Measurements from ENCODE around the gene RASAL2. TPM values are rescaled to one million over a fixed set of nuclear protein-coding genes. Genes with fewer than 3 reads are reported as not detected.

Gene RASAL2
- total RNA-seq, 1 experiment from 2014 or later, result 22.2 TPM

DNA sequence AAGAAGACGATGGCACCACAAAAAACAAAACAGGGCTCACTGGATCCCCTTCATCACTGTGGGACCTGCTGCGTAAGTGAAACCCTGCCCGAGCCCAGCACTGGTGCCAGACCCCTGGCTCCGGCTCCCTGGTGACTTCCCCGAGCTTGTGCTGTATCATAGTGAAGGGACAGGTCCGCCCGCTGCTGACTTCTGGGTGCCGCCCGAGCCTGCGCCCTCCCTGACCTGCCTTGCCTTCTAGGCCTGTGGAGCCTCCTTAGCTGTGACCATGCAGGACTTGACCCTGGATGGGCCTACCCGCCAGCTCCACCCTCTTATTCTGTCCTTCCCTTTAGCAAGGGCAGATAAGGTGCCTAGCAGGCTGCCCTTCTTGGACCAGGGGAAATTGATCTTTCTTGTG lies 426.9 kb downstream of the RASAL2 start:
- Histone ChIP-seq H3K18ac (ENCODE audit: insufficient read length, low read depth, low read length) (no peak overlapping the region), H3K23ac (ENCODE audit: insufficient read length, low read depth, low read length) (no peak overlapping the region), H4K8ac (replicated peaks; ENCODE audit: insufficient read length, low read depth, low read length) (no peak overlapping the region), H3K79me1 (ENCODE audit: insufficient read depth, low read depth, low read length, poor library complexity, severe bottlenecking) (no peaks in the 10 kb centered on the region), H3K4me1 (ENCODE audit: insufficient read depth, low read length) (no peaks in the 10 kb centered on the region), H3K27ac (ENCODE audit: insufficient read length, low read depth, low read length) (no peak overlapping the region), H2AFZ (ENCODE audit: low read length) (no peak overlapping the region), H3T11ph (ENCODE audit: low read length) (no peak overlapping the region), H3K79me2 (ENCODE audit: insufficient read depth, low read length) (no peaks in the 10 kb centered on the region), H3K27me3 (ENCODE audit: insufficient read depth, low read length) (no peaks in the 10 kb centered on the region), H3K56ac (ENCODE audit: insufficient read length, low read depth, low read length) (no peak overlapping the region), H4K5ac (ENCODE audit: insufficient read length, low read depth, low read length) (no peak overlapping the region), H3K9me3 (ENCODE audit: control insufficient read depth, low read depth, low read length) (no peaks in the 10 kb centered on the region), H2BK15ac (ENCODE audit: low read depth, low read length) (no peak overlapping the region), H3K23me2 (ENCODE audit: insufficient read length, low read depth, low read length, poor library complexity, severe bottlenecking) (no peaks in the 10 kb centered on the region), H2AK5ac (ENCODE audit: insufficient read length, low read length) (no peak overlapping the region), H4K91ac (ENCODE audit: insufficient read length, low read depth, low read length) (no peak overlapping the region), H4K20me1 (ENCODE audit: control insufficient read depth, insufficient read depth, insufficient read length) (no peaks in the 10 kb centered on the region), H2BK20ac (ENCODE audit: low read depth, low read length, poor library complexity, severe bottlenecking) (no peak overlapping the region), H3K14ac (ENCODE audit: insufficient read depth, low read length) (no peak overlapping the region), H2BK12ac (ENCODE audit: insufficient read length, low read depth, low read length) (no peak overlapping the region), H3K4me2 (ENCODE audit: insufficient read depth, insufficient read length, low read length) (no peak overlapping the region), H3K4ac (ENCODE audit: low read depth, low read length) (no peak overlapping the region), H3K9ac (ENCODE audit: extremely low read depth, insufficient read length, low read length) (no peak overlapping the region), H2BK5ac (ENCODE audit: insufficient read length, low read length) (no peak overlapping the region), H2BK120ac (ENCODE audit: low read depth, low read length, poor library complexity, severe bottlenecking) (no peak overlapping the region)
- no peak for DNase-seq
- Mint-ChIP-seq H3K4me1 (peaks cover 4% of the 10 kb centered on the region in 2 experiments; a peak in 3 of 4 replicates), H3K27me3 (ENCODE audit: low read depth) (no peaks in the 10 kb centered on the region), H3K27ac (no peak overlapping the region), H3K9me3 (no peaks in the 10 kb centered on the region; a peak in 1 of 5 replicates), H3K4me3 (no peak overlapping the region), H3K36me3 (ENCODE audit: insufficient read depth in 1 of 3, low read depth in 3 of 3) (no peaks in the 10 kb centered on the region)
- TF ChIP-seq, protein P1, sequence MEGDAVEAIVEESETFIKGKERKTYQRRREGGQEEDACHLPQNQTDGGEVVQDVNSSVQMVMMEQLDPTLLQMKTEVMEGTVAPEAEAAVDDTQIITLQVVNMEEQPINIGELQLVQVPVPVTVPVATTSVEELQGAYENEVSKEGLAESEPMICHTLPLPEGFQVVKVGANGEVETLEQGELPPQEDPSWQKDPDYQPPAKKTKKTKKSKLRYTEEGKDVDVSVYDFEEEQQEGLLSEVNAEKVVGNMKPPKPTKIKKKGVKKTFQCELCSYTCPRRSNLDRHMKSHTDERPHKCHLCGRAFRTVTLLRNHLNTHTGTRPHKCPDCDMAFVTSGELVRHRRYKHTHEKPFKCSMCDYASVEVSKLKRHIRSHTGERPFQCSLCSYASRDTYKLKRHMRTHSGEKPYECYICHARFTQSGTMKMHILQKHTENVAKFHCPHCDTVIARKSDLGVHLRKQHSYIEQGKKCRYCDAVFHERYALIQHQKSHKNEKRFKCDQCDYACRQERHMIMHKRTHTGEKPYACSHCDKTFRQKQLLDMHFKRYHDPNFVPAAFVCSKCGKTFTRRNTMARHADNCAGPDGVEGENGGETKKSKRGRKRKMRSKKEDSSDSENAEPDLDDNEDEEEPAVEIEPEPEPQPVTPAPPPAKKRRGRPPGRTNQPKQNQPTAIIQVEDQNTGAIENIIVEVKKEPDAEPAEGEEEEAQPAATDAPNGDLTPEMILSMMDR (conservative IDR thresholded peaks at IDR 0.05), result no peak
- no CpG with 5 or more reads among the region's 11 CpGs for WGBS (ENCODE audit: extremely low coverage, insufficient read length, low lambda C conversion rate)
